ENCODE measurements around the gene INO80. TPM values are rescaled to one million over a fixed set of nuclear protein-coding genes. Genes with fewer than 3 reads are reported as not detected.

The INO80 gene
- total RNA-seq, 2 donors from 2014 or later: 19.7 to 29.3 TPM

GRCh38 chr15:40943764-40944365 lies 172.2 kb downstream of the INO80 start:
- intact Hi-C loops (cut with DNase I, micrococcal nuclease): no loop called here
- ATAC-seq (no peak), DNase-seq (no peak)

GRCh38 chr15:40942878-40943277 lies 173.2 kb downstream of the INO80 start:
- ATAC-seq: no peak
- no peak for DNase-seq
- intact Hi-C loops (cut with DNase I, micrococcal nuclease): no loop called here

- ATAC-seq (peak; percentile 20), DNase-seq (peak in 1 of 2 donors; percentile 53)
- intact Hi-C loops (cut with DNase I, micrococcal nuclease): no loop called here
Observed at GRCh38 chr15:40942337-40942854, 173.7 kb downstream of the INO80 start.

GRCh38 chr15:40941528-40942336 lies 174.3 kb downstream of the INO80 start:
- DNase-seq (peak; percentile 76 to 88), ATAC-seq (peak; percentile 83)
- intact Hi-C loops (cut with DNase I, micrococcal nuclease): no loop called here

- intact Hi-C loops (cut with DNase I, micrococcal nuclease): no loop called here
- DNase-seq: no peak
- no peak for ATAC-seq
Observed at GRCh38 chr15:40941068-40941527, 175.0 kb downstream of the INO80 start.

GRCh38 chr15:40940296-40940801 lies 175.7 kb downstream of the INO80 start:
- intact Hi-C loops (cut with DNase I, micrococcal nuclease): no loop called here
- ATAC-seq: no peak
- DNase-seq: no peak

GRCh38 chr15:40938536-40938870 lies 177.6 kb downstream of the INO80 start:
- DNase-seq: no peak
- ATAC-seq: no peak
- intact Hi-C loops (cut with DNase I, micrococcal nuclease): no loop called here

GRCh38 chr15:40937762-40938535 lies 178.1 kb downstream of the INO80 start:
- DNase-seq: no peak
- peak; percentile 21 for ATAC-seq
- intact Hi-C loops (cut with DNase I, micrococcal nuclease): no loop called here

- DNase-seq (no peak), ATAC-seq (no peak)
- intact Hi-C loops (cut with DNase I, micrococcal nuclease): no loop called here
Observed at GRCh38 chr15:40936709-40937666, 179.1 kb downstream of the INO80 start.

GRCh38 chr15:40936234-40936708 lies 179.8 kb downstream of the INO80 start:
- no peak for DNase-seq
- intact Hi-C loops (cut with DNase I, micrococcal nuclease): no loop called here
- no peak for ATAC-seq

- DNase-seq (no peak), ATAC-seq (no peak)
- intact Hi-C loops (cut with DNase I, micrococcal nuclease): no loop called here
Observed at GRCh38 chr15:40934457-40934856, 181.6 kb downstream of the INO80 start.

- peak in 1 of 2 donors; percentile 71 for DNase-seq
- ATAC-seq: peak; percentile 37
- intact Hi-C loops (cut with DNase I, micrococcal nuclease): no loop called here
Observed at GRCh38 chr15:40933517-40933902, 182.6 kb downstream of the INO80 start.

GRCh38 chr15:40932649-40933516 lies 183.2 kb downstream of the INO80 start:
- DNase-seq (peak; percentile 69 to 79), ATAC-seq (peak; percentile 57)
- intact Hi-C loops (cut with DNase I, micrococcal nuclease): no loop called here

GRCh38 chr15:40932156-40932555 lies 183.9 kb downstream of the INO80 start:
- ATAC-seq: peak; percentile 11
- intact Hi-C loops (cut with DNase I, micrococcal nuclease): no loop called here
- DNase-seq: peak in 1 of 2 donors; percentile 40

GRCh38 chr15:40931300-40932142 lies 184.6 kb downstream of the INO80 start:
- no peak for DNase-seq
- intact Hi-C loops (cut with DNase I, micrococcal nuclease): no loop called here

More at GRCh38 chr15:40931300-40932142, 184.6 kb downstream of the INO80 start:
- no peak for ATAC-seq
